HCT116 (cell line): ENCODE data around the gene NDUFAF7.

ENCODE experiments used
- EZH2 ChIP-seq: fragments of 200-600 bp; sonication (generic); IDR thresholded peaks from 2 replicates; pipeline ENCODE4 v1.6.1; 2017; ENCODE audit warnings: antibody characterized with exemption, mixed run types
- FOSL1 ChIP-seq: IDR thresholded peaks from 2 replicates; pipeline ENCODE4 v1.6.1; 2012; ENCODE audit warnings: low read depth
- POLR2A ChIP-seq: IDR thresholded peaks from 2 replicates; pipeline ENCODE4 v1.7.0; 2011; ENCODE audit warnings: borderline replicate concordance; ENCODE audit not compliant: insufficient read depth, insufficient read length; ENCODE audit errors: extremely low read depth
- POLR2AphosphoS5 ChIP-seq: IDR thresholded peaks from 2 replicates; pipeline ENCODE4 v1.6.1; 2011; ENCODE audit warnings: mild to moderate bottlenecking, low read depth, low read length, moderate library complexity
- SIN3A ChIP-seq: IDR thresholded peaks from 2 replicates; pipeline ENCODE4 v1.6.1; 2012; ENCODE audit warnings: low read depth
- SP1 ChIP-seq: IDR thresholded peaks from 2 replicates; pipeline ENCODE4 v1.6.1; 2012; ENCODE audit warnings: low read depth
- ZNF274 ChIP-seq: fragments of 200-500 bp; sonication (Bioruptor generic); IDR thresholded peaks from 2 replicates; pipeline ENCODE4 v1.6.1; 2014; ENCODE audit warnings: mild to moderate bottlenecking, low read depth, low read length, inconsistent platforms
- TF ChIP-seq, protein P1 (sequence below): IDR thresholded peaks from 2 replicates; pipeline ENCODE4 v1.6.1; 2012
- TF ChIP-seq, protein P2 (sequence below): IDR thresholded peaks from 2 replicates; pipeline ENCODE4 v1.6.1; 2011; ENCODE audit warnings: mild to moderate bottlenecking, low read length, moderate library complexity; ENCODE audit not compliant: insufficient replicate concordance; ENCODE audit errors: extremely low read depth
- TF ChIP-seq, protein P3 (sequence below): IDR thresholded peaks from 2 replicates; pipeline ENCODE4 v1.6.1; 2012
- TF ChIP-seq, protein P4 (sequence below), 3 experiments: fragments of 200-600 bp in 1 of 3; sonication (generic) in 1 of 3; IDR thresholded peaks in 2 of 3; conservative IDR thresholded peaks in 1 of 3; 2 replicates each; pipeline ENCODE4 v1.5.1; 2012 to 2017; ENCODE audit warnings: low read depth in 2 of 3, low read length in 2 of 3, antibody characterized with exemption in 1 of 3, borderline replicate concordance in 1 of 3, control low read depth in 1 of 3, mild to moderate bottlenecking in 1 of 3, mixed read lengths in 1 of 3, mixed run types in 1 of 3, moderate library complexity in 1 of 3; ENCODE audit not compliant: insufficient read depth in 1 of 3

DNA sequence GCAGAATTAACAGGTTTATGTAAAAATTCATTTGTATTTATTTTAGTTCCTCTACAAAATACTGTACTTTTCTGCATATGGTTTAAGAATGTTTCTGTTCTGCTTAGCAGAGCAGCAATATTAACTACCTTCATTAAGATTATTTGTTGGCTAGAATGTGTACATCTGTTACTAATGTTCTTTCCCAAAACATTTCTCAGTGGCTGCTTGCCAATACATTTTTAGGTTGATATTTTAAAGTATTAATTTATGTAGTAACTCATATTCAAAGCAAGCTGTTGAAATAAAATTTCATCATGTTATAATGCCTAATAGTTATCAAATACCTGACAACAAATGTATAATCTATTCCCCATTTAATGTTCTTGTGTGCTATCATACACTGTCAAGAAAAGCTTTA lies 52.9 kb downstream of the NDUFAF7 start:
- TF ChIP-seq, protein P1, sequence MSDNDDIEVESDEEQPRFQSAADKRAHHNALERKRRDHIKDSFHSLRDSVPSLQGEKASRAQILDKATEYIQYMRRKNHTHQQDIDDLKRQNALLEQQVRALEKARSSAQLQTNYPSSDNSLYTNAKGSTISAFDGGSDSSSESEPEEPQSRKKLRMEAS = no peak
- TF ChIP-seq, protein P2, sequence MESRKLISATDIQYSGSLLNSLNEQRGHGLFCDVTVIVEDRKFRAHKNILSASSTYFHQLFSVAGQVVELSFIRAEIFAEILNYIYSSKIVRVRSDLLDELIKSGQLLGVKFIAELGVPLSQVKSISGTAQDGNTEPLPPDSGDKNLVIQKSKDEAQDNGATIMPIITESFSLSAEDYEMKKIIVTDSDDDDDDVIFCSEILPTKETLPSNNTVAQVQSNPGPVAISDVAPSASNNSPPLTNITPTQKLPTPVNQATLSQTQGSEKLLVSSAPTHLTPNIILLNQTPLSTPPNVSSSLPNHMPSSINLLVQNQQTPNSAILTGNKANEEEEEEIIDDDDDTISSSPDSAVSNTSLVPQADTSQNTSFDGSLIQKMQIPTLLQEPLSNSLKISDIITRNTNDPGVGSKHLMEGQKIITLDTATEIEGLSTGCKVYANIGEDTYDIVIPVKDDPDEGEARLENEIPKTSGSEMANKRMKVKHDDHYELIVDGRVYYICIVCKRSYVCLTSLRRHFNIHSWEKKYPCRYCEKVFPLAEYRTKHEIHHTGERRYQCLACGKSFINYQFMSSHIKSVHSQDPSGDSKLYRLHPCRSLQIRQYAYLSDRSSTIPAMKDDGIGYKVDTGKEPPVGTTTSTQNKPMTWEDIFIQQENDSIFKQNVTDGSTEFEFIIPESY = no peak
- TF ChIP-seq POLR2A = no peak
- TF ChIP-seq, protein P3, sequence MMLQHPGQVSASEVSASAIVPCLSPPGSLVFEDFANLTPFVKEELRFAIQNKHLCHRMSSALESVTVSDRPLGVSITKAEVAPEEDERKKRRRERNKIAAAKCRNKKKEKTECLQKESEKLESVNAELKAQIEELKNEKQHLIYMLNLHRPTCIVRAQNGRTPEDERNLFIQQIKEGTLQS = no peak
- TF ChIP-seq EZH2 = no peak
- TF ChIP-seq, protein P4, sequence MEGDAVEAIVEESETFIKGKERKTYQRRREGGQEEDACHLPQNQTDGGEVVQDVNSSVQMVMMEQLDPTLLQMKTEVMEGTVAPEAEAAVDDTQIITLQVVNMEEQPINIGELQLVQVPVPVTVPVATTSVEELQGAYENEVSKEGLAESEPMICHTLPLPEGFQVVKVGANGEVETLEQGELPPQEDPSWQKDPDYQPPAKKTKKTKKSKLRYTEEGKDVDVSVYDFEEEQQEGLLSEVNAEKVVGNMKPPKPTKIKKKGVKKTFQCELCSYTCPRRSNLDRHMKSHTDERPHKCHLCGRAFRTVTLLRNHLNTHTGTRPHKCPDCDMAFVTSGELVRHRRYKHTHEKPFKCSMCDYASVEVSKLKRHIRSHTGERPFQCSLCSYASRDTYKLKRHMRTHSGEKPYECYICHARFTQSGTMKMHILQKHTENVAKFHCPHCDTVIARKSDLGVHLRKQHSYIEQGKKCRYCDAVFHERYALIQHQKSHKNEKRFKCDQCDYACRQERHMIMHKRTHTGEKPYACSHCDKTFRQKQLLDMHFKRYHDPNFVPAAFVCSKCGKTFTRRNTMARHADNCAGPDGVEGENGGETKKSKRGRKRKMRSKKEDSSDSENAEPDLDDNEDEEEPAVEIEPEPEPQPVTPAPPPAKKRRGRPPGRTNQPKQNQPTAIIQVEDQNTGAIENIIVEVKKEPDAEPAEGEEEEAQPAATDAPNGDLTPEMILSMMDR (IDR thresholded peaks at IDR 0.05 in 2 of 3, conservative IDR thresholded peaks at IDR 0.05 in 1 of 3; ENCODE audit: borderline replicate concordance in 1 of 3, insufficient read depth in 1 of 3, low read depth in 2 of 3, low read length in 2 of 3) = no peak
- TF ChIP-seq SIN3A = no peak
- no peak for TF ChIP-seq SP1
- no peak for TF ChIP-seq ZNF274
- no peak for TF ChIP-seq POLR2AphosphoS5
- no peak for TF ChIP-seq FOSL1
